DOHH2 (cell line): ENCODE results near the gene RUVBL2.

Experiments used
- CTCF ChIP-seq: fragments of 200-600 bp; sonication (generic); IDR thresholded peaks from one replicate; pipeline ENCODE4 v1.5.1; 2014; ENCODE audit warnings: antibody characterized with exemption, mild to moderate bottlenecking, low read depth, low read length; ENCODE audit not compliant: poor library complexity, severe bottlenecking
- EZH2phosphoT487 ChIP-seq: fragments of 200-600 bp; sonication (generic); IDR thresholded peaks from 2 replicates; pipeline ENCODE4 v1.6.1; 2017; ENCODE audit warnings: borderline replicate concordance, mild to moderate bottlenecking, antibody characterized with exemption, low read length, moderate library complexity, mixed read lengths

GRCh38 chr19:48985711-48986110, 8.0 kb upstream of the RUVBL2 start:
- no peak for TF ChIP-seq EZH2phosphoT487
- no peak for TF ChIP-seq CTCF
